B cell (primary cell): Measurements from ENCODE around the gene ERC2.

Experiments
- CTCF ChIP-seq: fragments of 200-600 bp; IDR thresholded peaks from one replicate; pipeline ENCODE4 v1.8.0; 2022; ENCODE audit warnings: antibody characterized with exemption, mild to moderate bottlenecking
- EZH2 ChIP-seq: IDR thresholded peaks from 2 replicates; pipeline ENCODE4 v1.6.1; 2012; ENCODE audit warnings: borderline replicate concordance, low read depth, mild to moderate bottlenecking, moderate library complexity, low read length; ENCODE audit not compliant: insufficient read depth, poor library complexity, severe bottlenecking

GRCh38 chr3:55515550-55516246 is 952.6 kb downstream of the ERC2 start:
- TF ChIP-seq CTCF = no peak
- no peak for TF ChIP-seq EZH2
